Measurements from ENCODE around the gene IER2. TPM values are rescaled to one million over a fixed set of nuclear protein-coding genes. Genes with fewer than 3 reads are reported as not detected.
A peak's percentile ranks its signal among the peaks of the same experiment; 100 is the strongest.

IER2 gene
- total RNA-seq, 1 experiment from 2014 or later = 80.4 TPM

GRCh38 chr19:13104360-13104847 lies 45.8 kb upstream of the IER2 start:
- intact Hi-C loops (cut with micrococcal nuclease; ENCODE audit: unreplicated experiment) (no loop called here), in situ Hi-C loops (cut with HindIII; ENCODE audit: low pct_unique_long_range_greater_than_20kb, low sequenced_read_pairs) (no loop called here)
- Histone ChIP-seq H3K4me3 (ENCODE audit: low read depth in 2 of 2, low read length in 2 of 2) (no peak overlapping the region), H3K36me3 (ENCODE audit: control insufficient read depth, insufficient read depth, low read length) (0 out of 2 replicates have a peak, but pooled peaks cover 2% of the 10 kb centered on the region), H3K9me3 (ENCODE audit: control insufficient read depth, insufficient read depth, low read depth, low read length) (no peaks in the 10 kb centered on the region), H3K4me1 (ENCODE audit: control insufficient read depth, insufficient read depth, low read length) (peaks cover 9% of the 10 kb centered on the region), H3K27me3 (ENCODE audit: control insufficient read depth, insufficient read depth, low read length) (no peaks in the 10 kb centered on the region), H3K27ac (ENCODE audit: low read length) (no peak overlapping the region)
- no peak for DNase-seq (ENCODE audit: low read depth, low spot score)
- ChIA-PET POLR2A (interaction anchor here (0.6 kb wide), 1 partner anchor 47 kb away, joined by 8 read pairs; no protein-coding TSS in a partner anchor), CTCF (interaction anchor here (0.6 to 0.8 kb wide), 2 partner anchors 125 to 138 kb away, joined by 3 to 4 read pairs; no protein-coding TSS in a partner anchor)
- peak; percentile 77; the same call in 1 of the 2 replicates for TF ChIP-seq CTCF (IDR thresholded peaks at IDR 0.05)
- no peak for TF ChIP-seq REST (IDR thresholded peaks at IDR 0.05; ENCODE audit: insufficient read depth in 1 of 2, low read depth in 2 of 2, low read length in 1 of 2)
- TF ChIP-seq POLR2AphosphoS5 (IDR thresholded peaks at IDR 0.05; ENCODE audit: low read depth, low read length) = peak; percentile 18; the same call in 1 of the 2 replicates
- TF ChIP-seq SIN3A (IDR thresholded peaks at IDR 0.05; ENCODE audit: borderline replicate concordance, insufficient read depth, low read depth, low read length) = no peak
- 0 out of 2 replicates have a peak, but pooled peaks have one; percentile 17 for ATAC-seq
- no TSS peak for BruUV-seq (replicated peaks)

GRCh38 chr19:13104848-13105711 lies 45.1 kb upstream of the IER2 start:
- no peak overlapping the region for H3K4me3 ChIP-seq (ENCODE audit: low read depth in 2 of 2, low read length in 2 of 2)
- DNase-seq (ENCODE audit: low read depth, low spot score) = no peak
- H3K4me1 ChIP-seq (ENCODE audit: control insufficient read depth, insufficient read depth, low read length) = peaks cover 9% of the 10 kb centered on the region
- CTCF ChIA-PET = interaction anchor here (0.6 to 0.8 kb wide), 2 partner anchors 126 to 139 kb away, joined by 3 to 4 read pairs; no protein-coding TSS in a partner anchor
- no peaks in the 10 kb centered on the region for H3K27me3 ChIP-seq (ENCODE audit: control insufficient read depth, insufficient read depth, low read length)
- in situ Hi-C loops (cut with HindIII; ENCODE audit: low pct_unique_long_range_greater_than_20kb, low sequenced_read_pairs) (no loop called here), intact Hi-C loops (cut with micrococcal nuclease; ENCODE audit: unreplicated experiment) (no loop called here)
- no peak for TF ChIP-seq TCF7L2 (IDR thresholded peaks at IDR 0.05; ENCODE audit: low read depth, low read length)
- TF ChIP-seq CTCF (IDR thresholded peaks at IDR 0.05) = no peak
- no peak for TF ChIP-seq REST (IDR thresholded peaks at IDR 0.05; ENCODE audit: insufficient read depth in 1 of 2, low read depth in 2 of 2, low read length in 1 of 2)
- TF ChIP-seq SIN3A (IDR thresholded peaks at IDR 0.05; ENCODE audit: borderline replicate concordance, insufficient read depth, low read depth, low read length) = no peak
- H3K36me3 ChIP-seq (ENCODE audit: control insufficient read depth, insufficient read depth, low read length) = 0 out of 2 replicates have a peak, but pooled peaks cover 2% of the 10 kb centered on the region
- BruUV-seq (replicated peaks) = no TSS peak
- POLR2A ChIA-PET = interaction anchor here (0.6 kb wide), 1 partner anchor 47 kb away, joined by 8 read pairs; no protein-coding TSS in a partner anchor
- no peaks in the 10 kb centered on the region for H3K9me3 ChIP-seq (ENCODE audit: control insufficient read depth, insufficient read depth, low read depth, low read length)
- no peak overlapping the region for H3K27ac ChIP-seq (ENCODE audit: low read length)
- ATAC-seq = no peak
